OCI-M1 (cell line): ENCODE results near the gene ZNF385B.

Experiments
- DNase-seq: peaks from one replicate; lab custom pipeline; 2025; lab: John Stamatoyannopoulos, UW

The ZNF385B gene

DNA sequence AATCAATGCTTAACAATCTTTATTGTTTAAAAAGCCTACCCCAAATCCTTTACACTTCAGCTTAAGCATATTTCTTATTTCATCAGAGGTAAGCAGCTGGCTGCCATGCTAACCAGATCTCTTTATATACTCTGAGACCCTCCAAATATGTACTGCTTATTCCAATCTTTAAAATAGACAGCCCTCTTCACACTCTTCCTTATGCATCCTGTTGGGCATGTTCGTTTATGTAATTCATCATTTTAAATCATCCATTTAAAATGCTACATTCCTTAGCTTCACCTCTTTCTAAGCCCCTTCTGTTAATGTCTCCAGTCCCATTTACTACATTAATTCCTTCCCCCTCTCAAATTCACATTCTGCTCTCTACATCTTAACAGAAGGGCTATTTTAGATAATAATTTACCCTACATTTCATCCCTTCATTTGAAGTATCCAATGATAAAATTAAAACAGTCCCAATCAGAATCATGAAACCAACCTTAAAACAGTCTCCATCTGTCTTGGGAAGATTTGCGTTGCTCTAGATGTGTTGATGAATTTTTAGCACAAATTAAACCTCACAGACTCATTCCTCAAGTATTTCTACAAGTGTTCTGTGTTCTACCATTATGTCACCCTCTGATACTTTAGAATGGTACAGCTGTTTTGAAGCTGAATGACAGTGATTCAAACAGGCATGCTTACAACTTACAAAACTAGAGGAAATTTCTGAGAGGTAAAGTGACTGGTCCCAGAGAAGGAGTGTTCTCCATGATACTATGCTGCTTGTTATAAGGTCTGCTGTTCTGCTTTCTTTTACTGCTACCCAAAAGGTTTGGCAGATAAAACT lies 59.1 kb downstream of the ZNF385B start:
- DNase-seq: no peak

DNA sequence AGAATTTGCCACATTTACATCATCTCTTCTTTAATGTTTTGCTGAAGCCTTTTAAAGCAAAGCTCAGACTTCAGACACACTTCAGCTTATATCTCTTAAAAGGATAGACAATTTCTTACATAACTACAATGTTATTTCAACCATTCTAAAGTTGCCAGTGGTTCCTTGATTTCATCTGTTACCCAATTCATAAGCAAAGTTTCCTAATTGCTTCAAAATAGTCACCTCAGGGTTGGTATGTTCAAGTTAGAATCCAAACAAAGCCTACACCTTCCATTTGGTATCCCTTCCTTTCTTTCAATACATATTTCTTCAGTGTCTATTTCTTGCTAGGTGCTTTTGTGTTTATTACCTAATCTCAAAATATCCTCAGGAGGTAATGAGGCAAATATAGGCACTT lies 60.6 kb downstream of the ZNF385B start:
- no peak for DNase-seq

GRCh38 chr2:179796213-179797007 lies 65.0 kb downstream of the ZNF385B start:
- peak; percentile 38 for DNase-seq

GRCh38 chr2:179793902-179794301 lies 67.5 kb downstream of the ZNF385B start:
- DNase-seq: no peak

- DNase-seq: peak; percentile 53
Measured at GRCh38 chr2:179793238-179793637, 68.2 kb downstream of the ZNF385B start.

DNA sequence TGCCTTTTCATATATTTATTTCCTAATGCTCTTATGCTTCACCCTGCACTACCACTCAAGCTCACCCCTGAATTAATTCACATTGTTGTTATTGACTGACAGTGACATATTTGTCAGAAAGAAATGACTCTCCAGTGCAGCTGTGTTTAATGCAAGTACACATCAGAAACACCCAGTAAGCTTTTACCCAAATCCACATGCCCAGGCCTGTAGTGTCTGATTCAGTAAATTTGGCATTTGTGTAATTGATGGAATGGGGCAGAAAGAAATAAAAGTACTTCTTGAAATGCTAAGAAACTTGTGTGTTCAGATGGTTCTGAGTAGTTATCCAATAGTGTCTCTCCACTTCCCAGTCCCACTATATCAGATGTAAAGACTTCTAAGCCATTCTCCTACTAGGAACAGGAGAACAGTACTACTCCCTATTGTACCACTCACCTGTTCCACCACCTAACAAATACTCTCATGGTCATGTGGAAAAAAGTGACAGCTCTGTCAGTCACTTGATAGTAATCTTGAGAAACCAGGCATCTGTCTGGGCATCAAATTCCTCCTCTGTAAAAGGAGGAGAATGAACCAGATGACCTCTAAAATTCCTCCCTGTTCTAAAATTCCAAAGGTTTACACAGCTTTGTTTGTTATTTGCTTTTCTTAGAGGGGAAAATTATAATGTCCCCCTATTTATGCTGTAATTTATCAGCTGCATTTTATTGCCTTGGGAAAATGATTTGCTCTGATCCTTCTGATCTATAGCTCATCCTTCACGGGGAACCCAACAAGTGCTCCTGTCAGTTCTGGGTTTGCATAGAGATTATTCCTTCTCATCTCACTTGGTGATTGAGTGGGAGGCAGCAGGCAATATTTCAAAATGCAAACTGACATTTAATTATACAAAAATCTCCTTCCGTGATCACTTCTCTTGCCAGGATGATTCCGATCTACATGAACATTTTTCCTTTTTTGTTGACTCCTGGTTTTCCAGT lies 70.9 kb downstream of the ZNF385B start:
- DNase-seq: no peak

DNA sequence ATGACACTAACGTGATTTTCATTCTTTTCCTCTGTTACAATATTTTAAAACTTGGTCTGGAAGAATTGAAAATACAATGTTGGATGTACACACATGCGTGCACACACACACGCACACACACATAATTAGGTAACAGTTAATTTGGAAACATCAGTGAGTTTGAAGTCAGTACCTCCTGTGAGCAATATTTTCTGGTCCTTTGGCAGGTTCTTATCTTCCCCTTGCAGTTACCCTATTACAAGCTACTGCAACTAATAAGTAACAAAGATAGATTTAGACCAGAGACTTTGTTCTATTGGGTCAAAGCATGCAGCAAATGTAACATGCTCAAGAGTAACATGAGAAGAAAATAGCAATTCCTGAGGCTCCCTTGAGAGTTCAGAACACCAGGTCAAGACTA lies 73.3 kb downstream of the ZNF385B start:
- peak; percentile 65 for DNase-seq

DNA sequence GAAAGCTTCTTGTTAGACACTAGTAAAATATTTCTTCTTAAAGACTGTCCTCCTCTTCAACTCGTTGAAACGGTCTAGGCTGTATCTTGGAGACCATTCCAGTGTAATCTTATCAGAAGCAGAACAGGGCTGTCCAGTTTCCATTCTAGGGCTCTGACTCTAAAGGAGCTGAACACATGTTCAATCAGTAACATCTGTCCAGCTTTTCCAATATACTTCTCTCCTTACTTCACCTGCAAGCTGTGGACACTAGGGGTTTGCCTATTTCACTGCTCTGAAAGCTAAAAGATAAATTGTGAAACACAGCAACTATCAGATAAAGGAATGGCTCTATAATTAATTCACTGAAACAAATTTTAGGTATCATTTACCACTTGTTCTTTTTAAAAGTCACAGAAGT lies 73.8 kb downstream of the ZNF385B start:
- DNase-seq: peak; percentile 87

GRCh38 chr2:179785902-179786301 lies 75.5 kb downstream of the ZNF385B start:
- DNase-seq: no peak

- peak; percentile 45 for DNase-seq
Measured at GRCh38 chr2:179782346-179782745, 79.1 kb downstream of the ZNF385B start.

DNA sequence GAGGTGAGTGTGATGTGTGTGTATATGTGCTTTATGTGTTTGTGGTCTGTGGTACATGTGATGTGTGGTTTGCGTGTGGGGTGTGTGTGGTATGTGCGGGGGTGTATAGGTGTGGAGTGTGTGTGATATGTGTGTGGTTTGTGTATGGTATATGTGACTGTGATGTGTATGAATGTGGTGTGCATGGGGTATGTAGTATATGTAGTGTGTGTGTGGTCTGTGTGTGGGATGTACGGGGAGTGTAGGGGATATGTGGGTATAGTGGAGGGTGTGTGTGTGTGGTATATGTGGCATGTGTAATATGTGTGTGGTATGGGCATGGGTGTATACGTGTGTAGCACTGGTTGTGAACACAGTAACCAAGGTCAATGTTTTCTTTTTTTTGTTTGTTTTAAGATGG lies 87.4 kb downstream of the ZNF385B start:
- DNase-seq: no peak

GRCh38 chr2:179772346-179772745 lies 89.1 kb downstream of the ZNF385B start:
- no peak for DNase-seq

DNA sequence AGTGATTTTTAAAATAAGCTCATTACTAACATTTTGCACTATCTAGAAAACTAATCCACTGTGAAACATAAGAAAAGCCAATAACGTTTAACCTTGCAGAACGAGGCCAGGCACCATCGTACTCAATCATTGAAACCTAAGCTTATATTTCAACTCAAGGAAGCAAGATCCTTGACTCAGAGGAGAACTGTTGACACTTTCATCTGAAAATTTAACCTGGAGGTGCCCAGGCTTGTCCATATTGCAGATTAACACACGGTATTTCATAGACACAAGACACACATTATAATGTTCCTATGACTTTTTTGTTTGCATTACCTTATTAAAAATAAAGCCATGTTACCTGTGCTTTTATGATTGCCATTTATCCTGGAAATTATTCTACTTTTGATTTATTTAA lies 89.6 kb downstream of the ZNF385B start:
- DNase-seq: no peak

DNA sequence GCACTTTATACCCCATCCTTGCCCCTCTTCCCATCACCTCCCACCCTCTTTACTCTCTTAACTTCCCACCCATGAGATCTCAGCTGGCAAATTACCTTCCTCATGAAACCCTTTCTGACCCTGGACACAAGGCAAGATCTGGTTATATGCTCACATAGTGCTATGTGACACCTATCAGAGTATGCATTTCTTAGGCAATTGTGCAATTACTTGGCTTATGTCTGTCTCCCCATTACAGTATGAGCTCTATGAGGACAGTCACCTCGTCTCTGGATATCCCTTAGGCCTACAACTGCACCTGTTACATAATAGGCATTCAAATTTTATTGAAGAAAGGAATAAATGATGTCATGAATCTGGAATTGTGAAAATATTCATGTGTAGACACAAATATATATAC lies 91.4 kb downstream of the ZNF385B start:
- DNase-seq: no peak

- no peak for DNase-seq
Measured at GRCh38 chr2:179769323-179769722, 92.1 kb downstream of the ZNF385B start.

- peak; percentile 31 for DNase-seq
Measured at GRCh38 chr2:179768765-179769164, 92.6 kb downstream of the ZNF385B start.

DNA sequence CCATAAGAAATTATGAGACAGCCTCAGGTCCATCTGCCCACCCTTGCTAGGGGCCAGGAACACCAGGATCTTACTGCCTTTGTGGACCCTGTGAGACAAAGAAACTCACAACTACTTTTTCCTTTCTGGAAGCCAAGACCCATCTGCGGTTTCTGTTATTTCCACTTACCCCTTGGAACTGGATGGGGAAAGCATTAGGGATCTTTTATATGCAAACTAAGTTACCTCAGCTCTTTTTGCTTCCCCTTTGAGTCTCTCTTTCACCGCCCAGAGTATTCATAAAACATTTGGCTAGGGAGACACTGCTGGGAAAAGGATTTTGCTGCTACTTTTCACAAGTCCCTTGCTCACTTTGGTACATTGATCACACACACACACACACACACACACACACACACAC lies 95.7 kb downstream of the ZNF385B start:
- DNase-seq: no peak

- DNase-seq: no peak
Measured at GRCh38 chr2:179764710-179765109, 96.7 kb downstream of the ZNF385B start.

DNA sequence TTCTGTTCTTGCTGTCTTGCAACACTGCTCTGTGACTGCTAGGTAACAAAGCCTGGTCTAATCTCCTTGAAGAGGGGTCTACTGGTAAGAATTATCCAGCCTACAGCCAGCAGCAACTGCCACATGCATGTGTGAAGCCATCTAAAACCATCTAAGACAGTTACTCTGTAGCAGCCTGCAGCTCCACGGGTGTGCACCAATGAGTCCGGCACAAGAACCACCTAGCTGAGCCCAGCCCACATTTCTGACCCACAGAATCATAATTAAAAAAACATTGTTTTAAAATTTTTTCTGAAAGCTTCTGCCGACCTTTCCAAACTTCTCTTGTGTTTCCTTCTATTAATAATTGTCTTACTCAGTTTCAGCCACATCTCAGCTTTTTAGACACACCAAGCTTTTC lies 102.8 kb downstream of the ZNF385B start:
- DNase-seq: no peak

DNA sequence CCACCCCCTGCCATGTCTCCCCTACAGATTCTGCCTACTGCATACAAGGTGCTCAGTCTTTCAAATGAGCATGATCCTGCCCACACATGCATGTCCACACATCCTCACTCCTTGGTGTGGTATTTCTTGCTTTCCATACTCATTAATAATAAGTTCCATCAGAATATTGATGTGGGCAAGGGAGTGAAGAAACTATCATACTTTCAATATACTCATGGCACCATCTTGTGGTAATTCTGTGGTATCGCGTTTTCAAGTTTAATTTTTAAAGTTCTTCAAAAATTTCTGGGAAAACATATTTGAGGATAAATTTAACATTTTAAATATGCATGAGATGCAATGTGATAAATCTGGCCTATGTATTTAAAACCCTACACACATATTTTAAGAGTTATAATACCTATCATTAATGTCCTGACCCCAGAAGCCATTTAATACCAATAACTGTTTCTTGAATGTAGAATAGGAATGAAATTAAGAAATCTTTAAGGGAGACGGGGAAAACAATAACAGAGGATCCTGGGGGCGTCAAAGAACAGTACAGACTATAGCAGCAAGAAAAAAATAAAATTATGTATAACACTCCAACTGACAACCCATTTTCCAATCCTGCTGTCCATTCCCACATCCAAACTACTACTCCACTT lies 110.1 kb downstream of the ZNF385B start:
- peak; percentile 47 for DNase-seq

GRCh38 chr2:179749210-179749609 lies 112.2 kb downstream of the ZNF385B start:
- no peak for DNase-seq

GRCh38 chr2:179746981-179747380 lies 114.4 kb downstream of the ZNF385B start:
- DNase-seq: no peak
